NB4 (cell line): ENCODE data around the gene TIRAP.

Experiments used
- DNase-seq: peaks from one replicate; pipeline ENCODE4 v3.0.0; 2010; ENCODE audit warnings: low read depth
- H3K4me3 ChIP-seq: one replicate; pipeline ENCODE4 v1.5.1; 2011; ENCODE audit warnings: mild to moderate bottlenecking, low read depth, low read length, moderate library complexity
- CTCF ChIP-seq: IDR thresholded peaks from one replicate; pipeline ENCODE4 v1.5.1; 2012; ENCODE audit warnings: low read depth, low read length
- MAX ChIP-seq: IDR thresholded peaks from 2 replicates; pipeline ENCODE4 v1.6.1; 2011; ENCODE audit warnings: low read depth, low read length
- MYC ChIP-seq: IDR thresholded peaks from 2 replicates; pipeline ENCODE4 v1.6.1; 2011; ENCODE audit warnings: low read depth, low read length
- POLR2A ChIP-seq: IDR thresholded peaks from 2 replicates; pipeline ENCODE4 v1.6.1; 2011; ENCODE audit warnings: mild to moderate bottlenecking; ENCODE audit not compliant: insufficient read length; ENCODE audit errors: extremely low read depth

Gene TIRAP

GRCh38 chr11:126327281-126328000 is 44.5 kb downstream of the TIRAP start:
- TF ChIP-seq CTCF = no peak
- TF ChIP-seq POLR2A = no peak
- TF ChIP-seq MYC = no peak
- TF ChIP-seq MAX = no peak
- H3K4me3 ChIP-seq = no peak overlapping the region
- DNase-seq = no peak

DNA sequence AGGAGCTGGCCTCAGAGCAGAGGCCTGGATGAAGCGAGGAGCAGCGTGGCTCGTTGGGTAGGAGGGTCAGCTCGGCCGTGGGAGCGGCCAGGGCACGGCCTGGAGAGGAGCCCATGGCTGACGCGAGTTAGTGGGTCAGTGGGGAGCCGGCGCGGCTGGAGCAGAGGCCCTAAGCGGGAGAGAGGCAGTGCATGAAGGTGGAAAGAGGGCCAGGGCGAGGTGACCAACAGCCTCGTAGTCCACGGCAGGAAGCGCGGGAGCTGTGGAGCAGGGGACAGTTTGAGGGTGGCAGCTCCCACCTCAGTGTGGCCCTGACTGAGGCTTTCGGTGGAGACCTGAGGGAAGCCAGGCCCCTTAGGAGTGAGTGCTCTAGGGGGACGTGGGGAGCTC is 45.1 kb downstream of the TIRAP start:
- TF ChIP-seq POLR2A (no peak), CTCF (no peak), MAX (no peak), MYC (no peak)
- H3K4me3 ChIP-seq = no peak overlapping the region
- no peak for DNase-seq

- TF ChIP-seq POLR2A (no peak), MYC (no peak), CTCF (no peak), MAX (no peak)
- no peak for DNase-seq
- H3K4me3 ChIP-seq = no peak overlapping the region
Observed at GRCh38 chr11:126328444-126328843, 45.6 kb downstream of the TIRAP start.

GRCh38 chr11:126328938-126329643 is 46.2 kb downstream of the TIRAP start:
- TF ChIP-seq MAX = no peak
- TF ChIP-seq POLR2A = no peak
- no peak for TF ChIP-seq CTCF
- TF ChIP-seq MYC = no peak
- H3K4me3 ChIP-seq = no peak overlapping the region
- no peak for DNase-seq

DNA sequence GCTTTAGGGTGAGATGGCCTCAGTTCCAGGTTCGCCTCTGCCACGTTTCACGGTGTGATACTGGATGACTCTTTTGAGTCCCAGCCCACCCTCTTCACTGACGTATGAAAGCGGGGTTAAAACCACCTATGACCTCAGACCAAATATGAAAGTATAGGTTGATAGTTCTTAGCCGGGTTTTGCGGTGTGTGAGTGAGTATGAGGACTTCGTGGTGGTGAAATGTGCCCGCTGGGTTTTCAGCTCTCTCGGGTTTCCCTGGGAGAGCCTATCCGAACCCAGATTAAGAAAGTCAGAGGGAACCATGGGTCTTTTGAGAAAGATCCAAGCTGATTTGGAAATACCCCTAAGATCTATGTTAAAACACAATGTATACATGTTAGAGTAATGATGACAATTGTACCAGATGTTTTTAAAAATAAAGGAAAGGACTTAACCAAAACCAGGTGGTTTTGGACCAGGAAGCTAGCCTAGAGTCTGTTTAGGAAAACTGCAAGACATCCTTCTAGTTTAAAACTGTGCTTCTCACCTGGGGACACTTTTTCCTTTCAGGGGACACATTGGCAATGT is 46.8 kb downstream of the TIRAP start:
- no peak for TF ChIP-seq MAX
- no peak for TF ChIP-seq POLR2A
- no peak for TF ChIP-seq CTCF
- TF ChIP-seq MYC = no peak
- no peak for DNase-seq
- H3K4me3 ChIP-seq = no peak overlapping the region
